ENCODE results near the gene ITPKC.
"Not testable (repeated sequence)": the region's sequence is repeated elsewhere in the genome, so short reads cannot be mapped to it uniquely, and the experiment has no call there.

Gene ITPKC

GRCh38 chr19:40723661-40724254, 6.8 kb downstream of the ITPKC start:
- no peak for DNase-seq (ENCODE audit: low read depth)
- no peak for TF ChIP-seq POLR2A (IDR thresholded peaks at IDR 0.05; ENCODE audit: extremely low read depth, insufficient read length)
- TF ChIP-seq, protein P1, sequence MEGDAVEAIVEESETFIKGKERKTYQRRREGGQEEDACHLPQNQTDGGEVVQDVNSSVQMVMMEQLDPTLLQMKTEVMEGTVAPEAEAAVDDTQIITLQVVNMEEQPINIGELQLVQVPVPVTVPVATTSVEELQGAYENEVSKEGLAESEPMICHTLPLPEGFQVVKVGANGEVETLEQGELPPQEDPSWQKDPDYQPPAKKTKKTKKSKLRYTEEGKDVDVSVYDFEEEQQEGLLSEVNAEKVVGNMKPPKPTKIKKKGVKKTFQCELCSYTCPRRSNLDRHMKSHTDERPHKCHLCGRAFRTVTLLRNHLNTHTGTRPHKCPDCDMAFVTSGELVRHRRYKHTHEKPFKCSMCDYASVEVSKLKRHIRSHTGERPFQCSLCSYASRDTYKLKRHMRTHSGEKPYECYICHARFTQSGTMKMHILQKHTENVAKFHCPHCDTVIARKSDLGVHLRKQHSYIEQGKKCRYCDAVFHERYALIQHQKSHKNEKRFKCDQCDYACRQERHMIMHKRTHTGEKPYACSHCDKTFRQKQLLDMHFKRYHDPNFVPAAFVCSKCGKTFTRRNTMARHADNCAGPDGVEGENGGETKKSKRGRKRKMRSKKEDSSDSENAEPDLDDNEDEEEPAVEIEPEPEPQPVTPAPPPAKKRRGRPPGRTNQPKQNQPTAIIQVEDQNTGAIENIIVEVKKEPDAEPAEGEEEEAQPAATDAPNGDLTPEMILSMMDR (IDR thresholded peaks at IDR 0.05; ENCODE audit: low read depth, low read length), result no peak
- H3K4me3 ChIP-seq (ENCODE audit: low read depth, low read length), result no peak overlapping the region

DNA sequence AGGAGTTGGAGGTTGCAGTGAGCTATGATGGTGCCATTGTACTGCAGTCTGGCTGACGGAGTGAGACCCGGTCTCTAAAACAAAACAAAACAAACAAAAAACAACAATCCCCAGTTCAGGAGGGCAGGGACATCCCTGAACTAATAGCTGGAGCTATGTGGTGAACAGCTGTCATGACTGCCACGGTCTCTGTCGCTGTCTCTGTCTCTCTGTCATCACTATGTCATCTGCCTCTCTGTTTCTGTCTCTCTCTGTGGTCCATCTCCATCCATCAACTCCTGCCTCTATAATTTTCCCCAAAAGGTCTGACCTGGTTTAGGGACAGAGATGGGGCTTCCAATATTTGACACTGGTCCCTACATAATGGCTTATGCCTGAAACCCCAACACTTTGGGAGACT, 7.4 kb downstream of the ITPKC start:
- no peak for DNase-seq (ENCODE audit: low read depth)
- TF ChIP-seq, protein P2, sequence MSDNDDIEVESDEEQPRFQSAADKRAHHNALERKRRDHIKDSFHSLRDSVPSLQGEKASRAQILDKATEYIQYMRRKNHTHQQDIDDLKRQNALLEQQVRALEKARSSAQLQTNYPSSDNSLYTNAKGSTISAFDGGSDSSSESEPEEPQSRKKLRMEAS (IDR thresholded peaks at IDR 0.05; ENCODE audit: low read depth, low read length), result no peak
- TF ChIP-seq POLR2A (IDR thresholded peaks at IDR 0.05; ENCODE audit: extremely low read depth, insufficient read length) (no peak), MYC (IDR thresholded peaks at IDR 0.05; ENCODE audit: low read depth, low read length) (no peak)
- TF ChIP-seq, protein P1 (IDR thresholded peaks at IDR 0.05; ENCODE audit: low read depth, low read length), result no peak
- no peak overlapping the region for H3K4me3 ChIP-seq (ENCODE audit: low read depth, low read length)

GRCh38 chr19:40724855-40725254, 7.9 kb downstream of the ITPKC start:
- TF ChIP-seq, protein P1 (IDR thresholded peaks at IDR 0.05; ENCODE audit: low read depth, low read length), result no peak
- no peak for TF ChIP-seq POLR2A (IDR thresholded peaks at IDR 0.05; ENCODE audit: extremely low read depth, insufficient read length)
- no peak for TF ChIP-seq MYC (IDR thresholded peaks at IDR 0.05; ENCODE audit: low read depth, low read length)
- TF ChIP-seq, protein P2 (IDR thresholded peaks at IDR 0.05; ENCODE audit: low read depth, low read length), result no peak
- DNase-seq (ENCODE audit: low read depth), result no peak
- H3K4me3 ChIP-seq (ENCODE audit: low read depth, low read length), result no peak overlapping the region

GRCh38 chr19:40726279-40726678, 9.4 kb downstream of the ITPKC start:
- TF ChIP-seq, protein P1 (IDR thresholded peaks at IDR 0.05; ENCODE audit: low read depth, low read length), result no peak
- TF ChIP-seq MYC (IDR thresholded peaks at IDR 0.05; ENCODE audit: low read depth, low read length), result no peak
- peak; percentile 44 for DNase-seq (ENCODE audit: low read depth)
- no peak overlapping the region for H3K4me3 ChIP-seq (ENCODE audit: low read depth, low read length)

GRCh38 chr19:40730065-40730464, 13.2 kb downstream of the ITPKC start:
- H3K4me3 ChIP-seq (ENCODE audit: low read depth, low read length); DNase-seq (ENCODE audit: low read depth): not testable (repeated sequence)

- not testable (repeated sequence) for H3K4me3 ChIP-seq (ENCODE audit: low read depth, low read length); DNase-seq (ENCODE audit: low read depth)
Measured at GRCh38 chr19:40732304-40732703, 15.4 kb downstream of the ITPKC start.

- no peak for DNase-seq (ENCODE audit: low read depth)
- no peak overlapping the region for H3K4me3 ChIP-seq (ENCODE audit: low read depth, low read length)
- TF ChIP-seq POLR2A (IDR thresholded peaks at IDR 0.05; ENCODE audit: extremely low read depth, insufficient read length) (no peak), MYC (IDR thresholded peaks at IDR 0.05; ENCODE audit: low read depth, low read length) (no peak)
- TF ChIP-seq, protein P1 (IDR thresholded peaks at IDR 0.05; ENCODE audit: low read depth, low read length), result no peak
- TF ChIP-seq, protein P2 (IDR thresholded peaks at IDR 0.05; ENCODE audit: low read depth, low read length), result no peak
Measured at GRCh38 chr19:40733149-40733548, 16.2 kb downstream of the ITPKC start.
